H1 (cell line): ENCODE data around the gene BMERB1. TPM values are rescaled to one million over a fixed set of nuclear protein-coding genes. Genes with fewer than 3 reads are reported as not detected.

Source experiments
- CTCF ChIA-PET: fragments of 300-600 bp; sonication (Branson Sonifier 250); formaldehyde crosslinking; loops from one replicate; lab custom pipeline; 2021; ENCODE audit not compliant: partially characterized antibody; lab: Charles Lee
- POLR2A ChIA-PET: fragments of 300-600 bp; sonication (Branson Sonifier 250); formaldehyde crosslinking; loops from one replicate; lab custom pipeline; 2021; ENCODE audit warnings: inconsistent platforms; ENCODE audit not compliant: partially characterized antibody; lab: Charles Lee
- DNase-seq, 2 experiments: peaks; one replicate each; pipeline versions ENCODE4 v3.0.0 to v3.0.0-alpha.2; 2010 to 2022; ENCODE audit warnings: low spot score in 2 of 2, low read depth in 1 of 2, mixed read lengths in 1 of 2
- FAIRE-seq: peaks from 2 replicates; lab custom pipeline; 2011; peaks lifted over from hg19 to GRCh38; lab: Jason Lieb, UNC
- H2AFZ ChIP-seq: 2 replicates; pipeline ENCODE4 v1.8.1; 2012; ENCODE audit warnings: low read length, inconsistent platforms
- H2AK5ac ChIP-seq: 2 replicates; pipeline ENCODE4 v1.6.1; 2013; ENCODE audit warnings: low read depth, low read length
- H2BK120ac ChIP-seq: replicated peaks from 2 replicates; pipeline ENCODE3; 2013; ENCODE audit warnings: low read depth, low read length, inconsistent platforms
- H2BK12ac ChIP-seq: 2 replicates; pipeline ENCODE4 v1.6.1; 2013; ENCODE audit warnings: low read depth, low read length
- H2BK15ac ChIP-seq: 2 replicates; pipeline ENCODE4 v1.6.1; 2013; ENCODE audit warnings: low read length
- H2BK20ac ChIP-seq: 2 replicates; pipeline ENCODE4 v1.6.1; 2013; ENCODE audit warnings: low read length
- H2BK5ac ChIP-seq: 2 replicates; pipeline ENCODE4 v1.6.1; 2013; ENCODE audit warnings: low read depth, low read length
- H3K14ac ChIP-seq: 2 replicates; pipeline ENCODE4 v1.6.1; 2013; ENCODE audit warnings: inconsistent platforms; ENCODE audit not compliant: insufficient read length
- H3K18ac ChIP-seq: 2 replicates; pipeline ENCODE4 v1.6.1; 2013; ENCODE audit warnings: low read length; ENCODE audit errors: extremely low read depth
- H3K23ac ChIP-seq: 2 replicates; pipeline ENCODE4 v1.6.1; 2013; ENCODE audit warnings: inconsistent platforms; ENCODE audit not compliant: insufficient read length
- H3K23me2 ChIP-seq: 2 replicates; pipeline ENCODE4 v1.6.1; 2013; ENCODE audit warnings: low read depth, low read length
- H3K27ac ChIP-seq: 2 replicates; pipeline ENCODE4 v1.6.1; 2011; ENCODE audit warnings: low read depth, low read length, inconsistent platforms
- H3K27me3 ChIP-seq, 4 experiments: replicated peaks in 1 of 4; 1 replicate in 1 of 4; 2 replicates in 3 of 4; pipeline versions ENCODE4 v1.6.1 to v1.8.1; 2011 to 2013; ENCODE audit warnings: low read length in 3 of 4, mild to moderate bottlenecking in 3 of 4, inconsistent platforms in 2 of 4, mixed read lengths in 2 of 4, moderate library complexity in 1 of 4; ENCODE audit not compliant: control insufficient read depth in 3 of 4, insufficient read depth in 3 of 4; ENCODE audit errors: extremely low read depth in 1 of 4
- H3K36me3 ChIP-seq, 4 experiments: 2 replicates each; pipeline versions ENCODE4 v1.6.1 to v1.8.1; 2011 to 2013; ENCODE audit warnings: mild to moderate bottlenecking in 4 of 4, low read length in 3 of 4, moderate library complexity in 2 of 4, control low read depth in 1 of 4, inconsistent platforms in 1 of 4; ENCODE audit not compliant: insufficient read depth in 4 of 4, control insufficient read depth in 2 of 4
- H3K4ac ChIP-seq: replicated peaks from 2 replicates; pipeline ENCODE3; 2013; ENCODE audit warnings: low read length, low read depth, mixed read lengths, inconsistent platforms; ENCODE audit not compliant: insufficient read length
- H3K4me1 ChIP-seq, 4 experiments: replicated peaks in 1 of 4; 1 replicate in 1 of 4; 2 replicates in 3 of 4; pipeline versions ENCODE4 v1.6.1 to v1.8.1; 2011 to 2013; ENCODE audit warnings: low read length in 3 of 4, inconsistent platforms in 2 of 4, mixed read lengths in 1 of 4; ENCODE audit not compliant: insufficient read depth in 4 of 4, control insufficient read depth in 3 of 4
- H3K4me2 ChIP-seq, 2 experiments: 2 replicates each; pipeline versions ENCODE4 v1.6.1 to v1.8.1; 2011 to 2013; ENCODE audit warnings: low read depth in 2 of 2, low read length in 2 of 2, control low read depth in 1 of 2, inconsistent platforms in 1 of 2, mild to moderate bottlenecking in 1 of 2; ENCODE audit not compliant: insufficient read depth in 1 of 2
- H3K4me3 ChIP-seq, 4 experiments: fragments of 200-600, 300-600 bp in 1 of 4; sonication (generic), shearing (Covaris generic), sonication (Bioruptor Twin) in 1 of 4; 2 replicates each; pipeline versions ENCODE4 v1.5.1 to v1.8.1; 2011 to 2016; ENCODE audit warnings: low read length in 4 of 4, low read depth in 3 of 4, control low read depth in 2 of 4, inconsistent platforms in 2 of 4, mild to moderate bottlenecking in 2 of 4, mixed read lengths in 1 of 4, moderate library complexity in 1 of 4; ENCODE audit not compliant: insufficient read depth in 2 of 4; ENCODE audit errors: extremely low read depth in 1 of 4
- H3K56ac ChIP-seq: replicated peaks from 2 replicates; pipeline ENCODE3; 2013; ENCODE audit warnings: low read depth, mild to moderate bottlenecking, mixed read lengths, low read length, inconsistent platforms; ENCODE audit not compliant: insufficient read length
- H3K79me1 ChIP-seq: 2 replicates; pipeline ENCODE4 v1.6.1; 2013; ENCODE audit warnings: low read depth, low read length, control low read depth
- H3K79me2 ChIP-seq, 2 experiments: 2 replicates each; pipeline versions ENCODE4 v1.6.1 to v1.8.1; 2012 to 2013; ENCODE audit warnings: low read length in 2 of 2, mild to moderate bottlenecking in 2 of 2, inconsistent platforms in 1 of 2; ENCODE audit not compliant: insufficient read depth in 2 of 2, control insufficient read depth in 1 of 2
- H3K9ac ChIP-seq, 4 experiments: replicated peaks in 1 of 4; 1 replicate in 1 of 4; 2 replicates in 3 of 4; pipeline versions ENCODE4 v1.6.1 to v1.8.1; 2011 to 2013; ENCODE audit warnings: low read depth in 3 of 4, low read length in 3 of 4, control low read depth in 2 of 4, mild to moderate bottlenecking in 2 of 4, moderate library complexity in 2 of 4, inconsistent platforms in 1 of 4; ENCODE audit errors: extremely low read depth in 1 of 4
- H3K9me3 ChIP-seq, 2 experiments: 2 replicates each; pipeline versions ENCODE4 v1.6.1 to v1.8.1; 2012 to 2013; ENCODE audit warnings: mild to moderate bottlenecking in 2 of 2, moderate library complexity in 2 of 2, control low read depth in 1 of 2, inconsistent platforms in 1 of 2, low read depth in 1 of 2, low read length in 1 of 2, mixed read lengths in 1 of 2; ENCODE audit not compliant: insufficient read depth in 2 of 2
- H4K20me1 ChIP-seq, 2 experiments: replicated peaks in 1 of 2; 2 replicates each; pipeline versions ENCODE3 to v1.8.1; 2011 to 2013; ENCODE audit warnings: inconsistent platforms in 2 of 2, low read length in 2 of 2, mild to moderate bottlenecking in 1 of 2; ENCODE audit not compliant: insufficient read depth in 2 of 2, control insufficient read depth in 1 of 2
- H4K5ac ChIP-seq: 2 replicates; pipeline ENCODE4 v1.6.1; 2013; ENCODE audit warnings: low read length, low read depth, mixed read lengths, inconsistent platforms; ENCODE audit not compliant: insufficient read length
- H4K8ac ChIP-seq: 2 replicates; pipeline ENCODE4 v1.8.0; 2013; ENCODE audit warnings: mild to moderate bottlenecking, moderate library complexity, low read length, inconsistent platforms; ENCODE audit not compliant: insufficient read depth; ENCODE audit errors: extremely low read depth
- H4K91ac ChIP-seq: replicated peaks from 2 replicates; pipeline ENCODE3; 2013; ENCODE audit warnings: low read length, mixed read lengths, inconsistent platforms; ENCODE audit not compliant: insufficient read length
- EZH2 ChIP-seq: fragments of 200-600 bp; sonication (generic); IDR thresholded peaks from 2 replicates; pipeline ENCODE4 v1.7.1; 2012; ENCODE audit warnings: low read depth, mild to moderate bottlenecking, moderate library complexity, low read length, inconsistent platforms; ENCODE audit not compliant: severe bottlenecking
- RAD21 ChIP-seq, 2 experiments: IDR thresholded peaks in 1 of 2; conservative IDR thresholded peaks in 1 of 2; 2 replicates each; pipeline ENCODE4 v1.6.1; 2011; ENCODE audit warnings: low read depth in 2 of 2, low read length in 2 of 2, improper control_type of control experiment in 1 of 2, inconsistent platforms in 1 of 2, mild to moderate bottlenecking in 1 of 2, moderate library complexity in 1 of 2
- SAP30 ChIP-seq: fragments of 300-600 bp; sonication (generic); IDR thresholded peaks from 2 replicates; pipeline ENCODE4 v1.7.1; 2012; ENCODE audit warnings: low read length, moderate library complexity, mild to moderate bottlenecking, inconsistent platforms; ENCODE audit not compliant: insufficient read depth, insufficient replicate concordance
- SIN3A ChIP-seq, 2 experiments: IDR thresholded peaks in 1 of 2; conservative IDR thresholded peaks in 1 of 2; 2 replicates each; pipeline ENCODE4 v1.6.1; 2011 to 2012; ENCODE audit warnings: low read length in 2 of 2, improper control_type of control experiment in 1 of 2, low read depth in 1 of 2, mild to moderate bottlenecking in 1 of 2
- TBP ChIP-seq: IDR thresholded peaks from 2 replicates; pipeline ENCODE4 v1.6.1; 2011; ENCODE audit warnings: low read depth, low read length, improper control_type of control experiment
- WGBS, 2 experiments: shearing (Covaris generic) in 1 of 2; methylation state at CpG; one replicate each; pipeline versions ENCODE4 v1.1.6 to v1.1.7; 2013 to 2015; ENCODE audit warnings: low lambda C conversion rate in 2 of 2, mixed read lengths in 2 of 2, inconsistent platforms in 1 of 2, low coverage in 1 of 2, missing lambda C conversion rate in 1 of 2; ENCODE audit not compliant: insufficient replicate concordance in 2 of 2, insufficient coverage in 1 of 2, insufficient read length in 1 of 2; ENCODE audit errors: extremely low coverage in 1 of 2, missing lambda C conversion rate in 1 of 2; 5-methylcytosine and 5-hydroxymethylcytosine counted together
- polyA plus RNA-seq, 7 experiments: library from polyadenylated mRNA; depleted of rRNA in 3 of 7; stranded (reverse) in 5 of 7; unstranded in 2 of 7; fragments of >200 nt in 5 of 7; fragments of 200-250 nt in 2 of 7; gene quantifications; 1 replicate in 5 of 7; 2 replicates in 1 of 7; 4 replicates in 1 of 7; pipeline versions ENCODE4 v1.2.1 to v1.2.3, GENCODE V29; 2011 to 2013; ENCODE audit warnings: missing spikeins in 2 of 7, mixed read lengths in 2 of 7
- total RNA-seq: library from RNA; stranded (reverse); fragmentation: NEBNext Ultra II Directional; extraction: Animal tissue kit (Norgen Biotek cat#: 25700); gene quantifications from 2 replicates; pipeline ENCODE4 v1.2.1, GENCODE V29; 2021
- TF ChIP-seq, protein P1 (sequence below): IDR thresholded peaks from 2 replicates; pipeline ENCODE4 v1.6.1; 2012; ENCODE audit warnings: inconsistent platforms

Gene BMERB1
- total and polyA plus RNA-seq, 2 of the 8 experiments (the other 6 are each of a cell fraction or from before 2014, with no cell fraction given), result 23.5 to 27.1 TPM

- no peak for FAIRE-seq
- Histone ChIP-seq H4K91ac (no peak overlapping the region), H3K9me3 (no peaks in the 10 kb centered on the region), H3K79me1 (no peaks in the 10 kb centered on the region), H3K27ac (no peak overlapping the region), H2BK20ac (no peak overlapping the region)
- TF ChIP-seq SAP30 (no peak), RAD21 (IDR thresholded peaks at IDR 0.05 in 1 of 2, conservative IDR thresholded peaks at IDR 0.05 in 1 of 2; ENCODE audit: low read depth in 2 of 2, low read length in 2 of 2) (0 out of 4 replicates have a peak, but pooled peaks of 1 of the 2 experiments have one; percentile 3), SIN3A (conservative IDR thresholded peaks at IDR 0.05 in 1 of 2, IDR thresholded peaks at IDR 0.05 in 1 of 2; ENCODE audit: low read depth in 1 of 2, low read length in 2 of 2) (peak in 1 of 2 experiments; percentile 7; a peak in 1 of 4 replicates), EZH2 (peak; percentile 39), TBP (0 out of 2 replicates have a peak, but pooled peaks have one; percentile 4)
- TF ChIP-seq, protein P1, sequence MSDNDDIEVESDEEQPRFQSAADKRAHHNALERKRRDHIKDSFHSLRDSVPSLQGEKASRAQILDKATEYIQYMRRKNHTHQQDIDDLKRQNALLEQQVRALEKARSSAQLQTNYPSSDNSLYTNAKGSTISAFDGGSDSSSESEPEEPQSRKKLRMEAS, result no peak
- TF ChIP-seq, all 59 proteins: peak for 4
- 15% methylated on average over 18 of the region's 22 CpGs; no CpG with 5 or more reads in 1 of the 2 experiments for WGBS, 2 experiments
- Histone ChIP-seq H2AK5ac (no peak overlapping the region), H3K23me2 (peaks cover 11% of the 10 kb centered on the region; the same call in 1 of the 2 replicates), H3K23ac (no peak overlapping the region), H2BK120ac (no peak overlapping the region), H3K4me1 (0 out of 7 replicates have a peak, but pooled peaks cover 0 to 3% (median 0%) of the 10 kb centered on the region in 4 experiments), H3K79me2 (peaks cover 0 to 6% of the 10 kb centered on the region in 2 experiments; a peak in 1 of 4 replicates), H3K4me2 (peak overlapping the region; percentile 88 to 96), H3K14ac (no peak overlapping the region), H3K36me3 (no peaks in the 10 kb centered on the region), H3K4ac (no peak overlapping the region), H2BK12ac (no peak overlapping the region), H2BK5ac (no peak overlapping the region), H3K18ac (no peak overlapping the region; the same call in 1 of the 2 replicates), H3K4me3 (peak overlapping the region; percentile 70 to 91 (median 88)), H3K27me3 (peaks cover 0 to 9% (median 4%) of the 10 kb centered on the region in 4 experiments; a peak in 2 of 7 replicates), H4K5ac (no peak overlapping the region), H3K56ac (no peak overlapping the region), H3K9ac (peak overlapping the region in 2 of 4 experiments; percentile 26 to 48; a peak in 3 of 7 replicates), H4K8ac (no peak overlapping the region), H2AFZ (0 out of 2 replicates have a peak overlapping the region, but pooled peaks have one; percentile 34), H4K20me1 (peaks cover 1 to 2% of the 10 kb centered on the region in 2 experiments), H2BK15ac (no peak overlapping the region)
- DNase-seq, result peak in 1 of 2 experiments; percentile 53
- POLR2A ChIA-PET, result no interaction called here
- CTCF ChIA-PET, result interaction anchor here (1.1 kb wide), 1 partner anchor 9 kb away, joined by 4 read pairs; no protein-coding TSS in a partner anchor
These were observed 952 bp downstream of the BMERB1 start for GRCh38 chr16:15435216-15435864.
